GM12878 (cell line): ENCODE results near the gene RREB1.

Experiments used
- NBN ChIP-seq: fragments of 450-650 bp; IDR thresholded peaks from 2 replicates; pipeline ENCODE4 v1.6.1; 2016
- POLR2A ChIP-seq: IDR thresholded peaks from 2 replicates; pipeline ENCODE4 v1.6.1; 2011; ENCODE audit warnings: low read depth, mild to moderate bottlenecking, low read length

GRCh38 chr6:7100072-7100752 is 7.5 kb upstream of the RREB1 start:
- TF ChIP-seq NBN (no peak), POLR2A (no peak)
